ENCODE measurements around the gene KRTAP21-1. TPM values are rescaled to one million over a fixed set of nuclear protein-coding genes. Genes with fewer than 3 reads are reported as not detected.

KRTAP21-1 gene
- polyA plus RNA-seq, 1 donor (not counting 4 experiments of a cell fraction or from before 2014, with no cell fraction given) = not detected

DNA sequence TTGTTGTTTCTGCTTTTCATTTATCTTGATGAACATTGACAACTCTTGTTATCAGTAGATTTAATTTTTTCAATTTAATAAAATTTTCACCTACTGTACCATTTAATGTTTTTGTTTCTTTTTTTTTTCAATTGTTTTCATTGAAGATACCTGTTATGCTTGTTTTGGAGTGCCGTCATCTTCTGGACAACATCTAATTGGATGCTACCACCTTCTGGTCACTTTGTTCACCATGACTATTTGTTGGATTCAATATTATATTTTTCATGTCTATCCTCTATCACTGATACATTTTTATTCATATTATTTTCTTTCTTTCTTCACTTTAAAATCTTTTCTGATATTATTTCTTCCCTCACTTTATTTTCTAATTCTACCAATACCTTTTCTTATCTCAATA is 22.2 kb downstream of the KRTAP21-1 start:
- Histone ChIP-seq H3K79me2 (ENCODE audit: control insufficient read depth, insufficient read depth, low read length) (no peaks in the 10 kb centered on the region), H4K20me1 (ENCODE audit: control insufficient read depth, extremely low read depth, insufficient read depth, low read length) (no peaks in the 10 kb centered on the region), H3K27ac (ENCODE audit: control insufficient read depth, insufficient read depth, low read length) (no peak overlapping the region), H3K9ac (ENCODE audit: control insufficient read depth, extremely low read depth, insufficient read depth, low read length) (no peak overlapping the region), H3K36me3 (ENCODE audit: control insufficient read depth in 2 of 2, extremely low read depth in 1 of 2, insufficient read depth in 2 of 2, low read length in 2 of 2) (no peaks in the 10 kb centered on the region), H3K9me1 (ENCODE audit: control insufficient read depth, extremely low read depth, insufficient read depth, low read length) (no peaks in the 10 kb centered on the region), H3K27me3 (ENCODE audit: control insufficient read depth, extremely low read depth, insufficient read depth, low read length) (no peaks in the 10 kb centered on the region), H3K4me1 (ENCODE audit: control insufficient read depth, extremely low read depth, insufficient read depth, low read length) (no peaks in the 10 kb centered on the region), H3K4me3 (ENCODE audit: control insufficient read depth in 2 of 3, extremely low read depth in 1 of 3, insufficient read depth in 2 of 3, low read depth in 1 of 3, low read length in 3 of 3) (no peak overlapping the region), H3K4me2 (ENCODE audit: control insufficient read depth, extremely low read depth, insufficient read depth, low read depth, low read length) (no peak overlapping the region), H3K9me3 (ENCODE audit: control insufficient read depth, low read depth, low read length) (no peaks in the 10 kb centered on the region), H2AFZ (ENCODE audit: control insufficient read depth, low read length) (no peak overlapping the region)
- dilution Hi-C loops (cut with MboI; ENCODE audit: extremely low pct_ligation_motif_present, low sequenced_read_pairs) = no loop called here
- DNase-seq (ENCODE audit: low read depth, low spot score) (no peak), FAIRE-seq (no peak)
- no peak for TF ChIP-seq EZH2 (IDR thresholded peaks at IDR 0.05; ENCODE audit: low read length)
- TF ChIP-seq, protein P1, sequence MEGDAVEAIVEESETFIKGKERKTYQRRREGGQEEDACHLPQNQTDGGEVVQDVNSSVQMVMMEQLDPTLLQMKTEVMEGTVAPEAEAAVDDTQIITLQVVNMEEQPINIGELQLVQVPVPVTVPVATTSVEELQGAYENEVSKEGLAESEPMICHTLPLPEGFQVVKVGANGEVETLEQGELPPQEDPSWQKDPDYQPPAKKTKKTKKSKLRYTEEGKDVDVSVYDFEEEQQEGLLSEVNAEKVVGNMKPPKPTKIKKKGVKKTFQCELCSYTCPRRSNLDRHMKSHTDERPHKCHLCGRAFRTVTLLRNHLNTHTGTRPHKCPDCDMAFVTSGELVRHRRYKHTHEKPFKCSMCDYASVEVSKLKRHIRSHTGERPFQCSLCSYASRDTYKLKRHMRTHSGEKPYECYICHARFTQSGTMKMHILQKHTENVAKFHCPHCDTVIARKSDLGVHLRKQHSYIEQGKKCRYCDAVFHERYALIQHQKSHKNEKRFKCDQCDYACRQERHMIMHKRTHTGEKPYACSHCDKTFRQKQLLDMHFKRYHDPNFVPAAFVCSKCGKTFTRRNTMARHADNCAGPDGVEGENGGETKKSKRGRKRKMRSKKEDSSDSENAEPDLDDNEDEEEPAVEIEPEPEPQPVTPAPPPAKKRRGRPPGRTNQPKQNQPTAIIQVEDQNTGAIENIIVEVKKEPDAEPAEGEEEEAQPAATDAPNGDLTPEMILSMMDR (optimal IDR thresholded peaks at IDR 0.05 in 1 of 3, IDR thresholded peaks at IDR 0.05 in 1 of 3, conservative IDR thresholded peaks at IDR 0.05 in 1 of 3; ENCODE audit: extremely low read depth in 1 of 3, insufficient read depth in 2 of 3, low read length in 3 of 3) = no peak

DNA sequence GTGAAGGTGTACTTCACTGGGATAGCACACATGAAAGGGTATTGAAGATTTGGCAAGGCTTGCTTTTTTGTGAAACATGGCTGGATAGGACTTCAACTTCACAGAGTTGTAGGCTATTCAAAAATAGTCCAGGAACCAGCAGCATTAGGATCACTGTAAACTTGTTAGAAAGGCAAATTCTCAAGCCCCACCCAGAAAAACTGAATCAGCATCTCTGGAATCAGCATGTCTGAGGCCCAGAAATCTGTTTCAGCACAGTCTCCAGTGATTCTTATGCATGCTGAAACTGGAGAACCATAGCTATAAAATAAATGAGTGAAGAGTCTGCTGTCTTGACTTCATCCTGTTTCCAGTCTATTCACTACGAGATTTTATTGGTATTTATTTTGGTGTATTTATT is 28.5 kb downstream of the KRTAP21-1 start:
- H2AFZ ChIP-seq (ENCODE audit: control insufficient read depth, low read length) = no peak overlapping the region

More for the DNA sequence above, 28.5 kb downstream of the KRTAP21-1 start:
- TF ChIP-seq, protein P1 (optimal IDR thresholded peaks at IDR 0.05 in 1 of 3, IDR thresholded peaks at IDR 0.05 in 1 of 3, conservative IDR thresholded peaks at IDR 0.05 in 1 of 3; ENCODE audit: extremely low read depth in 1 of 3, insufficient read depth in 2 of 3, low read length in 3 of 3) = no peak
- no peak for TF ChIP-seq EZH2 (IDR thresholded peaks at IDR 0.05; ENCODE audit: low read length)
- Histone ChIP-seq H3K27ac (ENCODE audit: control insufficient read depth, insufficient read depth, low read length) (no peak overlapping the region), H4K20me1 (ENCODE audit: control insufficient read depth, extremely low read depth, insufficient read depth, low read length) (no peaks in the 10 kb centered on the region), H3K9ac (ENCODE audit: control insufficient read depth, extremely low read depth, insufficient read depth, low read length) (no peak overlapping the region), H3K79me2 (ENCODE audit: control insufficient read depth, insufficient read depth, low read length) (no peaks in the 10 kb centered on the region), H3K9me1 (ENCODE audit: control insufficient read depth, extremely low read depth, insufficient read depth, low read length) (no peaks in the 10 kb centered on the region), H3K4me2 (ENCODE audit: control insufficient read depth, extremely low read depth, insufficient read depth, low read depth, low read length) (no peak overlapping the region), H3K27me3 (ENCODE audit: control insufficient read depth, extremely low read depth, insufficient read depth, low read length) (no peaks in the 10 kb centered on the region), H3K9me3 (ENCODE audit: control insufficient read depth, low read depth, low read length) (no peaks in the 10 kb centered on the region), H3K36me3 (ENCODE audit: control insufficient read depth in 2 of 2, extremely low read depth in 1 of 2, insufficient read depth in 2 of 2, low read length in 2 of 2) (no peaks in the 10 kb centered on the region), H3K4me3 (ENCODE audit: control insufficient read depth in 2 of 3, extremely low read depth in 1 of 3, insufficient read depth in 2 of 3, low read depth in 1 of 3, low read length in 3 of 3) (no peak overlapping the region), H3K4me1 (ENCODE audit: control insufficient read depth, extremely low read depth, insufficient read depth, low read length) (no peaks in the 10 kb centered on the region)
- DNase-seq (ENCODE audit: low read depth, low spot score) (no peak), FAIRE-seq (no peak)
- dilution Hi-C loops (cut with MboI; ENCODE audit: extremely low pct_ligation_motif_present, low sequenced_read_pairs) = no loop called here
